22Rv1 (cell line): ENCODE data around the gene RBM33.

Experiments used
- CTCF ChIP-seq: fragments of 450-650 bp; IDR thresholded peaks from 2 replicates; pipeline ENCODE4 v1.5.1; 2017; ENCODE audit warnings: mild to moderate bottlenecking
- ZFX ChIP-seq: fragments of 450-650 bp; IDR thresholded peaks from 2 replicates; pipeline ENCODE4 v1.6.1; 2017; ENCODE audit warnings: antibody characterized with exemption, borderline replicate concordance

- TF ChIP-seq CTCF = no peak
- TF ChIP-seq ZFX = no peak
Measured at GRCh38 chr7:155638366-155638765, 6.1 kb upstream of the RBM33 start.
